HepG2 (cell line): Measurements from ENCODE around the gene TMEM135. TPM values are rescaled to one million over a fixed set of nuclear protein-coding genes. Genes with fewer than 3 reads are reported as not detected.

ENCODE experiments used
- ATAC-seq: fragments of 200-7000 bp; cut with Tn5 transposase; 3 replicates; pipeline ENCODE4 v1.9.1; 2020; ENCODE audit warnings: mild to moderate bottlenecking, moderate library complexity
- BruUV-seq: library from RNA; stranded (reverse); fragments of 400-500 nt; replicated peaks from 2 replicates; lab custom pipeline; 2021; lab: Mats Ljungman, UMichigan
- CTCF ChIA-PET: fragments of 300-600 bp; formaldehyde crosslinking; extraction: SDS; loops from one replicate; lab custom pipeline; 2021; ENCODE audit warnings: low total read pairs, inconsistent platforms, low intra/inter-chr PET ratio; lab: Yijun Ruan, JAX
- POLR2A ChIA-PET: fragments of 350-600 bp; sonication (Branson Sonifier 250); formaldehyde crosslinking; loops from one replicate; lab custom pipeline; 2020; ENCODE audit warnings: antibody characterized with exemption, inconsistent platforms; lab: Yijun Ruan, JAX
- DNase-seq: peaks from one replicate; pipeline ENCODE4 v3.0.0-alpha.2; 2015; ENCODE audit warnings: low spot score
- FAIRE-seq: peaks from 3 replicates; lab custom pipeline; 2011; peaks lifted over from hg19 to GRCh38; lab: Jason Lieb, UNC
- H2AFZ ChIP-seq: one replicate; pipeline ENCODE4 v1.6.1; 2011; ENCODE audit warnings: low read length, inconsistent platforms
- H3K27ac ChIP-seq: fragments of 300-600 bp; 3 replicates; pipeline ENCODE4 v1.8.0; 2011; ENCODE audit warnings: mixed run types, mild to moderate bottlenecking, mixed read lengths, low read length, inconsistent platforms; ENCODE audit not compliant: insufficient read depth; ENCODE audit errors: extremely low read length
- H3K27me3 ChIP-seq, 2 experiments: fragments of 200-600 bp in 1 of 2; 2 replicates in 1 of 2; 3 replicates in 1 of 2; pipeline versions ENCODE4 v1.6.0 to v1.8.0; 2011; ENCODE audit warnings: low read length in 2 of 2, mild to moderate bottlenecking in 2 of 2, moderate library complexity in 2 of 2, inconsistent platforms in 1 of 2; ENCODE audit not compliant: insufficient read depth in 2 of 2, control insufficient read depth in 1 of 2
- H3K36me3 ChIP-seq, 2 experiments: fragments of 200-600 bp in 1 of 2; replicated peaks in 1 of 2; 2 replicates in 1 of 2; 3 replicates in 1 of 2; pipeline versions ENCODE4 v1.5.1 to v1.8.0; 2011; ENCODE audit warnings: low read length in 2 of 2, inconsistent platforms in 1 of 2; ENCODE audit not compliant: insufficient read depth in 2 of 2, control insufficient read depth in 1 of 2
- H3K4me1 ChIP-seq: 2 replicates; pipeline ENCODE4 v1.5.1; 2012; ENCODE audit warnings: low read length, inconsistent platforms; ENCODE audit not compliant: insufficient read depth
- H3K4me2 ChIP-seq: 2 replicates; pipeline ENCODE4 v1.6.0; 2011; ENCODE audit warnings: low read depth, low read length, inconsistent platforms
- H3K4me3 ChIP-seq, 3 experiments: fragments of 200-600 bp in 1 of 3; sonication (generic), shearing (Covaris generic) in 1 of 3; replicated peaks in 1 of 3; 2 replicates each; pipeline ENCODE4 v1.5.1; 2011 to 2016; ENCODE audit warnings: low read length in 3 of 3, inconsistent platforms in 2 of 3, low read depth in 2 of 3, mild to moderate bottlenecking in 2 of 3, control low read depth in 1 of 3, mixed read lengths in 1 of 3; ENCODE audit not compliant: insufficient read depth in 1 of 3
- H3K79me2 ChIP-seq: one replicate; pipeline ENCODE4 v1.6.1; 2011; ENCODE audit warnings: low read length, inconsistent platforms; ENCODE audit not compliant: insufficient read depth
- H3K9ac ChIP-seq: 2 replicates; pipeline ENCODE4 v1.6.0; 2011; ENCODE audit warnings: mild to moderate bottlenecking, low read depth, low read length, inconsistent platforms; ENCODE audit not compliant: insufficient read depth
- H3K9me3 ChIP-seq: 2 replicates; pipeline ENCODE4 v1.5.1; 2012; ENCODE audit warnings: mild to moderate bottlenecking, low read length
- H4K20me1 ChIP-seq: 2 replicates; pipeline ENCODE4 v1.6.0; 2011; ENCODE audit warnings: inconsistent platforms, mild to moderate bottlenecking, low read length, moderate library complexity; ENCODE audit not compliant: insufficient read depth
- ETV6 ChIP-seq: sonication (generic); formaldehyde crosslinking; conservative IDR thresholded peaks from 2 replicates; pipeline ENCODE4 v1.4.0; 2020; ENCODE audit warnings: missing genetic modification reagents
- GPN1 ChIP-seq: sonication (generic); formaldehyde crosslinking; IDR thresholded peaks from 2 replicates; pipeline ENCODE4 v1.5.1; 2020; ENCODE audit warnings: missing genetic modification reagents, borderline replicate concordance
- NCOA1 ChIP-seq: sonication (generic); formaldehyde crosslinking; IDR thresholded peaks from 2 replicates; pipeline ENCODE4 v1.9.0; 2021; ENCODE audit warnings: missing genetic modification reagents
- NFE2 ChIP-seq: sonication (generic); formaldehyde crosslinking; IDR thresholded peaks from 2 replicates; pipeline ENCODE4 v1.4.0; 2020; ENCODE audit warnings: missing genetic modification reagents
- RAD21 ChIP-seq: fragments of 450-650 bp; formaldehyde crosslinking; IDR thresholded peaks from 2 replicates; pipeline ENCODE4 v1.5.0; 2020; ENCODE audit warnings: mild to moderate bottlenecking
- RBM22 ChIP-seq: fragments of 200-400 bp; formaldehyde crosslinking; optimal IDR thresholded peaks from 2 replicates; pipeline ENCODE3; 2017; ENCODE audit warnings: mild to moderate bottlenecking, low read length, moderate library complexity
- WGBS: methylation state at CpG from one replicate; pipeline ENCODE4 v1.1.6; 2017; ENCODE audit warnings: low lambda C conversion rate; 5-methylcytosine and 5-hydroxymethylcytosine counted together
- in situ Hi-C: cut with HindIII; loops from 2 replicates; pipeline ENCODE4 v1.10.0; 2017; ENCODE audit warnings: low pct_unique_long_range_greater_than_20kb; ENCODE audit not compliant: extremely low pct_ligation_motif_present
- intact Hi-C: fragments of 100-400 bp; cut with micrococcal nuclease; formaldehyde crosslinking; loops from one replicate; pipeline ENCODE4 v1.10.0; 2022; ENCODE audit not compliant: unreplicated experiment
- polyA plus RNA-seq, 8 experiments: library from polyadenylated mRNA; depleted of rRNA in 3 of 8; stranded (reverse) in 7 of 8; unstranded in 1 of 8; fragments of >200 nt; fragmentation: Illumina TruSeq in 4 of 8; extraction: Trizol in 4 of 8; gene quantifications; 2 replicates each; pipeline versions ENCODE4 v1.2.1 to v1.2.3, GENCODE V29; 2011 to 2016; ENCODE audit warnings: low read depth in 4 of 8, missing spikeins in 1 of 8, mixed read lengths in 1 of 8; ENCODE audit not compliant: insufficient read depth in 1 of 8
- total RNA-seq, 5 experiments: library from RNA; depleted of rRNA; stranded (reverse); fragments of >200 nt; fragmentation: Illumina TruSeq; extraction: Trizol; gene quantifications; 2 replicates each; pipeline ENCODE4 v1.2.3, GENCODE V29; 2016; ENCODE audit warnings: low read depth in 1 of 5
- TF ChIP-seq, protein P1 (sequence below): sonication (generic); formaldehyde crosslinking; IDR thresholded peaks from 2 replicates; pipeline ENCODE4 v1.5.0; 2020; ENCODE audit warnings: mild to moderate bottlenecking, missing genetic modification reagents
- TF ChIP-seq, protein P2 (sequence below): sonication (generic); formaldehyde crosslinking; IDR thresholded peaks from one replicate; pipeline ENCODE4 v1.5.1; 2020; ENCODE audit warnings: mild to moderate bottlenecking, missing genetic modification reagents; ENCODE audit errors: not compliant biosample characterization

Gene TMEM135
- total and polyA plus RNA-seq, 2 of the 13 experiments (the other 11 are each of a cell fraction or from before 2014, with no cell fraction given), result 36.6 to 88.9 TPM

DNA sequence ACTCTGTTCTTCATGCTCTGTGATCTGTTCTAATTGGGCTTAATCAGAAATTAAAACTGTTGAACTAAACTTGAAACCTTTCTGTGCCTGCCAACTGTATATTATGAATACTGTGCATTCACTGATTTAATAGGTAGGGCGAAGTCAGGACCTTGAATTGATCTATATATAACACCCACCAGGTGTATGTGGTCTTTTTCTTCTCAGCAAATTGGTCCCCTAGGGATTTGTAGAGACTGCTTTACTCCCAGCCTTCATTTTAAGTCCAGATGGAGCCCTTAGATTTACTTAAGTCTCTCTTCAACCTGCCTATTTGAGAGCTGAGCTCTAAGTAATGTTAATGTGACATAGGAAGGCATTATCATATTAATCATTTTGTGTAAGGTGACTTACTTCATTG, 257.5 kb downstream of the TMEM135 start:
- 82% methylated on average over 1 of the region's 1 CpG for WGBS
- no peaks in the 10 kb centered on the region for H3K27me3 ChIP-seq
- H3K36me3 ChIP-seq, result peaks cover 1 to 10% of the 10 kb centered on the region in 2 experiments; a peak in 3 of 5 replicates
- ChIA-PET POLR2A (no interaction called here), CTCF (no interaction called here)
- BruUV-seq, result no TSS peak
- intact Hi-C loops, result no loop called here
- no peak for ATAC-seq
- FAIRE-seq, result no peak
- H3K4me2 ChIP-seq, result no peak overlapping the region
- H3K27ac ChIP-seq, result no peak overlapping the region
- no peaks in the 10 kb centered on the region for H3K4me1 ChIP-seq
- H3K79me2 ChIP-seq, result no peaks in the 10 kb centered on the region
- no peaks in the 10 kb centered on the region for H3K9me3 ChIP-seq
- no peak overlapping the region for H3K9ac ChIP-seq
- H2AFZ ChIP-seq, result no peak overlapping the region
- TF ChIP-seq NCOA1 (CRISPR knock-in tag) (no peak), RAD21 (CRISPR knock-in tag) (no peak), RBM22 (peak; percentile 21), NFE2 (CRISPR knock-in tag) (no peak), ETV6 (CRISPR knock-in tag) (no peak), GPN1 (CRISPR knock-in tag) (no peak)
- TF ChIP-seq, protein P1, sequence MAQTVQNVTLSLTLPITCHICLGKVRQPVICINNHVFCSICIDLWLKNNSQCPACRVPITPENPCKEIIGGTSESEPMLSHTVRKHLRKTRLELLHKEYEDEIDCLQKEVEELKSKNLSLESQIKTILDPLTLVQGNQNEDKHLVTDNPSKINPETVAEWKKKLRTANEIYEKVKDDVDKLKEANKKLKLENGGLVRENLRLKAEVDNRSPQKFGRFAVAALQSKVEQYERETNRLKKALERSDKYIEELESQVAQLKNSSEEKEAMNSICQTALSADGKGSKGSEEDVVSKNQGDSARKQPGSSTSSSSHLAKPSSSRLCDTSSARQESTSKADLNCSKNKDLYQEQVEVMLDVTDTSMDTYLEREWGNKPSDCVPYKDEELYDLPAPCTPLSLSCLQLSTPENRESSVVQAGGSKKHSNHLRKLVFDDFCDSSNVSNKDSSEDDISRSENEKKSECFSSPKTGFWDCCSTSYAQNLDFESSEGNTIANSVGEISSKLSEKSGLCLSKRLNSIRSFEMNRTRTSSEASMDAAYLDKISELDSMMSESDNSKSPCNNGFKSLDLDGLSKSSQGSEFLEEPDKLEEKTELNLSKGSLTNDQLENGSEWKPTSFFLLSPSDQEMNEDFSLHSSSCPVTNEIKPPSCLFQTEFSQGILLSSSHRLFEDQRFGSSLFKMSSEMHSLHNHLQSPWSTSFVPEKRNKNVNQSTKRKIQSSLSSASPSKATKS (CRISPR knock-in tag), result no peak
- TF ChIP-seq, protein P2, sequence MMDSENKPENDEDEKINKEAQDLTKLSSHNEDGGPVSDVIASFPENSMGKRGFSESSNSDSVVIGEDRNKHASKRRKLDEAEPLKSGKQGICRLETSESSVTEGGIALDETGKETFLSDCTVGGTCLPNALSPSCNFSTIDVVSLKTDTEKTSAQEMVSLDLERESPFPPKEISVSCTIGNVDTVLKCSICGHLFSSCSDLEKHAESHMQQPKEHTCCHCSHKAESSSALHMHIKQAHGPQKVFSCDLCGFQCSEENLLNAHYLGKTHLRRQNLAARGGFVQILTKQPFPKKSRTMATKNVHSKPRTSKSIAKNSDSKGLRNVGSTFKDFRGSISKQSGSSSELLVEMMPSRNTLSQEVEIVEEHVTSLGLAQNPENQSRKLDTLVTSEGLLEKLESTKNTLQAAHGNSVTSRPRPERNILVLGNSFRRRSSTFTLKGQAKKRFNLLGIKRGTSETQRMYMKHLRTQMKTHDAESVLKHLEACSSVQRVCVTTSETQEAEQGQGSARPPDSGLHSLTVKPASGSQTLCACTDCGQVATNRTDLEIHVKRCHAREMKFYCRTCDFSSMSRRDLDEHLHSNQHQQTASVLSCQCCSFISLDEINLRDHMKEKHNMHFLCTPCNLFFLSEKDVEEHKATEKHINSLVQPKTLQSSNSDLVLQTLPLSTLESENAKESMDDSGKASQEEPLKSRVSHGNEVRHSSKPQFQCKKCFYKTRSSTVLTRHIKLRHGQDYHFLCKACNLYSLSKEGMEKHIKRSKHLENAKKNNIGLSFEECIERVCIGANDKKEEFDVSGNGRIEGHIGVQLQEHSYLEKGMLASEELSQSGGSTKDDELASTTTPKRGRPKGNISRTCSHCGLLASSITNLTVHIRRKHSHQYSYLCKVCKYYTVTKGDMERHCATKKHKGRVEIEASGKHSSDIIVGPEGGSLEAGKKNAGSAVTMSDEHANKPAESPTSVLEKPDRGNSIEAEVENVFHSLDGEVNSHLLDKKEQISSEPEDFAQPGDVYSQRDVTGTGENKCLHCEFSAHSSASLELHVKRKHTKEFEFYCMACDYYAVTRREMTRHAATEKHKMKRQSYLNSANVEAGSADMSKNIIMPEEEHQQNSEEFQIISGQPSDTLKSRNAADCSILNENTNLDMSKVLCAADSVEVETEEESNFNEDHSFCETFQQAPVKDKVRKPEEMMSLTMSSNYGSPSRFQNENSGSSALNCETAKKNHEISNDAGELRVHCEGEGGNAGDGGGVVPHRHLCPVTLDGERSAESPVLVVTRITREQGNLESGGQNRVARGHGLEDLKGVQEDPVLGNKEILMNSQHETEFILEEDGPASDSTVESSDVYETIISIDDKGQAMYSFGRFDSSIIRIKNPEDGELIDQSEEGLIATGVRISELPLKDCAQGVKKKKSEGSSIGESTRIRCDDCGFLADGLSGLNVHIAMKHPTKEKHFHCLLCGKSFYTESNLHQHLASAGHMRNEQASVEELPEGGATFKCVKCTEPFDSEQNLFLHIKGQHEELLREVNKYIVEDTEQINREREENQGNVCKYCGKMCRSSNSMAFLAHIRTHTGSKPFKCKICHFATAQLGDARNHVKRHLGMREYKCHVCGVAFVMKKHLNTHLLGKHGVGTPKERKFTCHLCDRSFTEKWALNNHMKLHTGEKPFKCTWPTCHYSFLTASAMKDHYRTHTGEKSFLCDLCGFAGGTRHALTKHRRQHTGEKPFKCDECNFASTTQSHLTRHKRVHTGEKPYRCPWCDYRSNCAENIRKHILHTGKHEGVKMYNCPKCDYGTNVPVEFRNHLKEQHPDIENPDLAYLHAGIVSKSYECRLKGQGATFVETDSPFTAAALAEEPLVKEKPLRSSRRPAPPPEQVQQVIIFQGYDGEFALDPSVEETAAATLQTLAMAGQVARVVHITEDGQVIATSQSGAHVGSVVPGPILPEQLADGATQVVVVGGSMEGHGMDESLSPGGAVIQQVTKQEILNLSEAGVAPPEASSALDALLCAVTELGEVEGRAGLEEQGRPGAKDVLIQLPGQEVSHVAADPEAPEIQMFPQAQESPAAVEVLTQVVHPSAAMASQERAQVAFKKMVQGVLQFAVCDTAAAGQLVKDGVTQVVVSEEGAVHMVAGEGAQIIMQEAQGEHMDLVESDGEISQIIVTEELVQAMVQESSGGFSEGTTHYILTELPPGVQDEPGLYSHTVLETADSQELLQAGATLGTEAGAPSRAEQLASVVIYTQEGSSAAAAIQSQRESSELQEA, result no peak
- TF ChIP-seq, all 625 proteins: peak for 1
- DNase-seq, result no peak
- no peaks in the 10 kb centered on the region for H4K20me1 ChIP-seq
- in situ Hi-C loops, result loop anchor here (5.0 to 25.0 kb wide), 2 partner anchors 208 to 358 kb away; no protein-coding TSS in a partner anchor
- H3K4me3 ChIP-seq, result no peak overlapping the region
